ENCODE data around the gene PACS2.
"Not testable (repeated sequence)": the region's sequence is repeated elsewhere in the genome, so short reads cannot be mapped to it uniquely, and the experiment has no call there.

The PACS2 gene

DNA sequence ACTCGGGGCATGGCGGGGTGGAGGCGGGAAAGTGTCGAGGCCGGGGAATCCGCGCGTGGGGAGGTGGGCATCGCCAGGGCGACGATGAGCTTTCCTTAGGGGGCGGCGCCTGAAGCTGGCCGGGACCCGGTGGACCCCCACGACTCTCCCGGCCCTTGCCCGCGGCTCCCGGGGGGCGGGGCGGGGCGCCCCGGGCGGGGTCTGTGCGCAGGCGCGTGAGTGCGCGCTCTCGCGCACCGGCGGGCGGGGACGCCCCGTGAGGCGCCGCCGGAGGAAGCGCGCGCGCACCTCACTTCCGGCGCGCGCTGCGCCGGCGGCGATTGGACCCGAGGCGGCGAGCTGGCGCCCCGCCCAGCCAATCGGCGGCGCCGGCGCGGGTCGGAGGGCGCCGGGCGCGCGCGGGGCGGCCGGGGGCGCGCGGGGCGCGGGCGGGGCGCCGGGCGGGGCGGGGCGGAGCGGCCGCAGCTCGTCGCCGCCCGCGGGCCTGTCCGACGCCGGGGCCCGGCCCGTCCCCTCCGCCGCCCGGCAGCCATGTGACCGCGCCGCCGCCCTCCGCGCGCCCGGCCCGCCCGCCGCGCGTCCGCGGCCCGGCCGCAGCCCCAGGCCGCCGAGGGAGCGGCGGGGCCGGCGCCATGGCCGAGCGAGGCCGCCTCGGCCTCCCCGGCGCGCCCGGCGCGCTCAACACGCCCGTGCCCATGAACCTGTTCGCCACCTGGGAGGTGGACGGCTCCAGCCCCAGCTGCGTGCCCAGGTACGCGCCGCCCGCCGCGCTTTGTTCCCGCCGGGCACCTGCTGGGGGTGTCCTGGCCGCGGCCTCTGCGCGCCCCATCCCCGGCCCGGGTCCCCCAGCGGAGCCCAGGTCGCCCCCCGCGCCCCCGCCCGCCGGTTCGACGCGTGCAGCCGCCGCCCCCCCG is at the start of gene PACS2:
PACS2 (plus strand) TSS at position 462 of the 914 bp plus-strand sequence; CDS start at position 633, 171 bp downstream.
- DNase-seq, result peak; percentile 75 to 88

DNA sequence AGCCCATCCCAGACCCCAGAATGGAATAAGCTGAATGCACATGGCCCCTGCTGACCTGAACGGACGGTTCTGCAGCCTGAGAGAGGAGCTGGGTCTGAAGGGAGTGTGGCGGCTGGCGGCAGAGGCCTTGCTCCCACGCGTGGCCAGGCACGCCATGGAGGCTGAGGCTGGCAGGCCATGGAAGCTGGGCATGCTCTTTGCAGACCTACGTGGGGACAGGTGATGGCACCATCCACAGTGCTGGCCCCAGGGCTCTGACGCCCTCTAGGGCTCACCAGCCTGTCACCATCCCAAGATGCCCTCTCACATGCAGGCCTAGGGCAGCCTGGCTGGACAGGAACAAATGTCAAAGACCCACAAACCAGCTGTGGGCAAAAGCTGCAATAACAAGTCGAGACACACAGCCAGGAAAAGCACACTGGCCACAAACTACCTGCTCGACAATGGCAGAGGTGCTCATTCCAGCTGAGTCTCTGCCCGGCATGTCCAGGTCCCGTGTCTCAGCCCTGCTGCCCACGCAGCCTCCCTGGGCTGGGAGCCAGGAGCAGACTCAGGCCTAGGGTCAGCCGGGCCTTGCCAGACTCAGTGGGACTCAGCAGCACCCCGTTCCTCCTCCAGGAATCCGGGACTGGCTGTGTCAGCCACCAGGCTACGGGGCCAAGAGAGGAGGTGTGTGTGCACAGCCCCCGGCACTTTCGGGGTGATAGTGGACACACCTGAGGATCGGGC is 46.6 kb upstream of the PACS2 start:
- no peak for DNase-seq

DNA sequence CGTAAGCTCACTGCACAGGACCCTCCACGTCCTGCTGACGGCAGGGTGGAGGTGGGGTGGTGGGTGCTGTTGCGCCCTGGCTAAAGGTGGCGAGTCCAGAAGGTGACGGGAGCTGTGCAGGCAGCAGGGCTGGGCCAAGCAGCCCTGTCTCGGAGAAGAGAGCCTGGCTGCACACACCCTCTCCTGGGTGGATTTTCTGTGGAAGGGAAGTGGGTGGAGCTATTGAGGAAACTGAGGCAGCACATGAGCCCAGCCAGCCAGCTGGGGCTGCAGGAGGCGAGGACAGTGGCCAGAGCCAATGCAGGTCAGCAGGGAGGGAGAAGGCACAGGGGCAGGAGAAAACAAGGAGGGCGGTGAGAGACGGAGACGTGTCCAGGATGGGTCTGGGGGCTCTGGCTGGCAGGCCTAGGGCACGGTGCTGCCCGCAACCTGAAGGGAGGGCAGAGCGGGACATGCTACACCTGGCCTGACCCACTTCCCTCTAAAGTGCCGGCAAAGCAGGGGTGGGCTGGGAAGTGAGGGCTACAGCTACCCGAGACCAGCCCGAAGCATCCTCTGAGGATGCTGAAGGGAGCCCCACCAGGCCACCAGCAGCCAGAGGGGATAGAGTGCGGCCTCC is 45.7 kb upstream of the PACS2 start:
- DNase-seq, result no peak

GRCh38 chr14:105269405-105269804 is 45.1 kb upstream of the PACS2 start:
- DNase-seq, result no peak

DNA sequence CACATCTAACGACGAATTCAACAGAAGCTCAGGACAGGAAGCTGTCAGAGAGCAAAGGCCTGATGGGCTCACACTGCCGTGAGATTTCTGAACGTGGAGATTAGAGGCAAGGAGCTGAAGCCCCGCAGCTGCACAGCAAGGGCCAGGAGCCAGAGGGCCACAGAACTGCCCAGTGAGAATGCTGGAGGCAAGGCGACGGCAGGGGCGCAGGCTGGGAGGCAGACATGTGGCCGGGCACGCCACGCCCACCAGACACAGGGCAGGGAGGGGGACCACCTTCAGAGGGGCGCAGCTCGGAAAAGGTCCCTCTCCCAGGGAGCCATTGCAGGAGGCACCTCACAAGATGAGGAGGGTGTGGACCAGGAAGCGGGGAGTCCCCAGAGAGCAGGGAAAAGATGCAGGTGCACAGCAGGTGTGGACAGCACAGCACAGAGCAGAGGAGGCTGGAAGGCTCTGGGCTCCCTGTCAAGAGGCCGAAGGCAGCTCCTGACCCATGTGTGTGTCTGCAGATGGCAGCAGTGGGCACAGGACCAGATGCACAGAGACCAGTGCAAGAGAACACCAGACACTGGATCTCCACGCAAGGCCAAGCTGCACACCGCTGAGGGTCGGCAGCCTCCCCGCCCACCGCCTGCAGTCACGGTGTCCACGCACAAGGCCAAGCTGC is 43.2 kb upstream of the PACS2 start:
- DNase-seq, result no peak

- DNase-seq, result no peak
These were observed 41.9 kb upstream of the PACS2 start for GRCh38 chr14:105272623-105273022.

DNA sequence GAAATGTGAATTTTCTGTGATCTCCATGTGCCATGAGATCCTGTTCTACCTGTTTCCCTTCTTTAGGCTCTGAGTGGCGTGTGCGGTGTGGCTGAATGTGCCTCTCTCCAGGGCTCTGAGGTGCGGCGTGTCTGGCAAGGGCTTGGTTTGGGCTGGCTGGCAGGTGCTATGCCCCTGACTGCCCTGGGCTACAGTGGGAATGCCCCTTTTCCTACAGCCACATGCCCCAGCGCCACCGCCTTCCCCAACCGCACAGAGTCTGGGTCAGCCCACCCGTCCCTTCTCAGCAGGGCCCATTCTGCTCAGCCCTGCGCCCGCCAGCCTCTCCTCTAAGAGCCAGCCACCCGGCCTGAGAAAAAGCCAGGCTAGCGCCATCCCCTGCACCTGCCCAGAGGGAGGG is 41.5 kb upstream of the PACS2 start:
- DNase-seq, result no peak

- no peak for DNase-seq
These were observed 39.9 kb upstream of the PACS2 start for GRCh38 chr14:105274637-105275036.

GRCh38 chr14:105275267-105275946 is 39.1 kb upstream of the PACS2 start:
- DNase-seq, result no peak

DNA sequence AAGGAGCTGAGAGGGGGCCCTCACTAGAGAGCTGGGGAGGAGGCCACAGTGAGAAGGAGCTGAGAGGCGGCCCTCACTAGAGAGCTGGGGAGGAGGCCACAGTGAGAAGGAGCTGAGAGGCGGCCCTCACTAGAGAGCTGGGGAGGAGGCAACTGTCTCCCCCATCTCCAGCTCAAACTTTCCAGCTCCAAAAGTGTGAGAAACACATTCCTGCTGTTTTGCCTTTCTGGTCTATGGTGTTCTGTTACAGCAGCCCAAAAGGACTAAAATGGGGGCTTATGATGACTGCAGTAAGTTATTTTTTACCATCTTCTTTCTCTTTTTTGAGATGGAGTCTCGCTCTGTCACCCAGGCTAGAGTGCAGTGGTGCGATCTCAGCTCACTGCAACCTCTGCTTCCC is 37.1 kb upstream of the PACS2 start:
- DNase-seq, result not testable (repeated sequence)

- no peak for DNase-seq
These were observed 34.7 kb upstream of the PACS2 start for GRCh38 chr14:105279642-105280361.

- DNase-seq, result no peak
These were observed 34.0 kb upstream of the PACS2 start for GRCh38 chr14:105280525-105280924.

GRCh38 chr14:105281371-105282097 is 33.0 kb upstream of the PACS2 start:
- DNase-seq, result peak in 1 of 2 donors; percentile 22

DNA sequence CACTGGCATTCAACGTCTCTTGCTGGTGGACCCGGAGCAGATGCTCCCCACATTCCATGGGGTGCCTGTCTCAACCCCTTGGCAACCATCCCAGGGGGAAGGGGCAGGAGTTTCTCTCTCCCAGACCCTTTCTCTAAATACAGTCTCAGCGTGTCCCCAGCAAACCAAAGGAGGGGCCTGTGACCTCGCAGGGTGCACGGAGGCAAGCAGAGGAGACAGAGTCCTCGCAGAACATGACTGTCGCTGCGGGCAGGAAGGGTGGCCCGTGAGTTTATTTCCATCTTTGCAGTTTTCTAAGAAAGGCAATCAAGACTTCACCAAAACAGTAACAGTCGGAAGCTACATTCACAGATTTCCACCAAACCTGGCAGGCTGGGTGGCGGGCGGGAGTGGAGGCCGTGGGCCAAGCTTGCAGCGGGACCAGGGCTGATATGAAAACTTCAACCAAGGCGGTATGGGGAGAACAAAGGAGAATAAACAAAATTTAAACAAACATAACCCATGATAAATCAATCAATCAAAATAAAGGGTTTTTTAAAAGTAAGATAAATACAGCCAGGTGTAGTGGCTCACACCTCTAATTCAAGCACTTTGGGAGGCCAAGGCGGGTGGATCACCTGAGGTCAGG is 32.3 kb upstream of the PACS2 start:
- no peak for DNase-seq

DNA sequence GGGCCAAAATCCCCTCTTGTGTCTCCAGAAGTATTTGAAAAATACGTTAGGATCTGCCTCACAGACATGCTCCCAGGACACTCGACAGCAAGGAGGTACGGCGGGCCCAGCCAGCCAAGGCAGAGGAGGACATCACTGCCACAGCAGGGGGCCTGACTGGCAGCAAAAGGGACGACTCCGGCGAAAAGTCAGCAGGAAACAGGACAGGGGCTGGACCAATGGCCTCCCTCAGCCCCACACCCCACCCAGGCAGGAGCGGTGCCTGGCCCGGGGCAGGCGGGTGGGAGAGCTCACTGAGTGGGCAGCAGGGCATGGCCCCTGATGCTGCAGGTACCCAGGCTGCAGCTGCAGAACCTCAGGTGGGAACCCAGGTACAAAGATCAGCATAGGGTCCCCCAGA is 31.5 kb upstream of the PACS2 start:
- DNase-seq, result no peak

DNA sequence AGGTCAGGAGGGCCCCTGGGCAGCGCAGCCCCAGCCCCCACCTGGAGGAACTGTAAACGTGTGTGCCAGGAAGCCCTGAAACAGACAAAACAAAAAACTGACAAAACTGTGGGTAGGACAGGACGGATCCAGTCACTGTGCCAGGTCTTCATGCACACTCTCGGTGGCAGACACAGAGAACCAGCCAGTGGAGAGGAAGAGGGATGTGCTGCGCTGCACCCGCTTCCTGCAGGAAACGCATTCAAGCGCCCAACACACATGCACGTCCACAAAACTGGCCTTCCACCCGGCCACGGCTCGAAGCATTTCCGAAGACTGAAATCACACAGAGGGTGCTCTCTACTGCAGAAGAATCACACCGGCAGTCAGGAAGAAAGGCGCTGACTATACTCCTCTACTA is 30.6 kb upstream of the PACS2 start:
- DNase-seq, result no peak

- DNase-seq, result no peak
These were observed 29.4 kb upstream of the PACS2 start for GRCh38 chr14:105285174-105285573.

- no peak for DNase-seq
These were observed 27.8 kb upstream of the PACS2 start for GRCh38 chr14:105286759-105287144.

GRCh38 chr14:105287249-105288102 is 27.1 kb upstream of the PACS2 start:
- DNase-seq, result no peak

- DNase-seq, result not testable (repeated sequence)
These were observed 25.6 kb upstream of the PACS2 start for GRCh38 chr14:105288936-105289335.

Measured in inflammatory macrophage treated with lipopolysaccharide for 1 hour (primary cell).